MV-4-11 (cell line): ENCODE data around the gene GSC2.
A peak's percentile ranks its signal among the peaks of the same experiment; 100 is the strongest.

Experiments used
- DNase-seq: peaks from one replicate; lab custom pipeline; 2025; lab: John Stamatoyannopoulos, UW

The GSC2 gene

DNA sequence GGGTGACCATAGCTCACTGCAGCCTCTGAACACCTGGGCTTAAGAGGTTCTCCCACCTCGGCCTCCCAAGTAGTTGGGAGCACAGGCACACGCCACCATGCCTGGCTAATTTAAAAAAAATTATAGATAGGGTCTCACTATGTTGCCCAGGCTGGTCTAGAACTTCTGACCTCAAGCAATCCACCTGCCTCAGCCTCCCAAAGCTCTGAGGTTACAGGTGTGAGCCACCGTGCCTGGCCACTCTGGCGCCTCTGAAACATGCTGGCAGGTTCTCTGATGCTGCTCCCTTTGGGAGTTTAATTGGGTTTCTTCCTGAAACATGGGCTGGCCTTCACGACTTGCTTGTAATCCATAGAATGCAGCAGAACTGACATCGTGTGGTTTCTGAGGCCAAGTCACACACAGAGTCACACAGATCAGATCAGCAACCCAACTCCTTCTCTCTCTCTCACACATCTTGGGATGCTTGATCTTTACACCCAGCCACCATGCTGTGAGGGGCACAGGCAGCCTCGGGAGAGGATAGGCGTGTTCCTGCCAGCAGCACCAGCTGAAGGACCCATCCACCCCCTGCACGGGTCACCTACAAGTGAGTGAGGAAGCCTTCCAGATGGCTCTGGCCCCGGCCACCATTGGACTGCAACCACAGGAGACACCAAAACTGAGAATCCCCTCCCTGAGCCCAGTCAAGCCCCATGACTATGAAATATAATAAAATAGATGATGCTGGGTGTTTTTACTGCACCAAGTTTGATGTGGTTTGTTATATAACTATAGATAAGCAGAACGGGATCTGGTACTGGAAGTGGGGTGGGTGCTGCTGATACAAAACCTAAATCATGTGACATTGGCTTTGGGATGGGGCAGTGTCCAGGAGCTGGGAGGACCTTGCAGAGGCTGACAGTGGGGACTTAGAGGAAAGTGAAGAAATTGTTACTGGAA is 3.1 kb upstream of the GSC2 start:
- DNase-seq = no peak

DNA sequence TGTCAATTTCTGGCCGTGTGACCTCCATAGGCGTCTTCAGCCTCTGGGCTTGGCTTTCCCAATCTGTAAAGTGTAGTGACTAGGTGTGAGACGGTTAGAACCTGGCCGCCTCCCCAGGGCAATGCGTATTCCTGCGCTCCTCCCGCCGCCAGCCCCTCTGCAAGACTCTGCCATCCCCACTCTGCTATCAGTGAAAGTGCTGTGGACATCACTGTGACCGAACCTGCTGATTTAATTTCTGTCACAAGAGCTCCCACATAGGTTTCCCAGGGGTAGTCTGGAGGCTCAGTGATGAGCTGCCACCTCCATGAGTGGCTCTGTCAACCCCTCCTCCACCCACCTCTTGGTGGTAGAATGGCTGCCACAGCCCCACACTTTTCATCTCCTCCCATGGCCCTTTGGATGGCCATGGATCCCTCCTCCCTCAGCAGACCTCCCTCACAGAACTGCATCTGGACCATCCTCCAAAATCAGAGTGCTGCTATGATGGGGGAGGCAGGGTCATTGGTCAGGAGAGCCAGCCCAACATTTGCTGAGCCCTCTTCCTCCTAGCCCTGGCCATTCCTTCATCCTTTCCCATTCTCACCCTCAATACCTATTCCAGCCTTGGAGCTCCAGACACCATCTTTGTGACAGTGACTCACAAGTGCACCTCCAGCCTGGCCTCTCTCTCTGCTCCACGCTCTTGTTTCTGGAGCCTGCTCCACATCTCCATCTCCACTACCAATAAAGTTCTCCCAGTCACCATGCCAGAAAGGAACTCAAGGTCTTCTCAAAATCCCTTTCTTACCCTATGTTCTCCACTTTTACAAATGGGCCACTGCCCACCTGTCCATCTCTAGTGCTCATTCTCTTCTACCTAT is 1.5 kb upstream of the GSC2 start:
- no peak for DNase-seq

- no peak for DNase-seq
Observed at GRCh38 chr22:19150482-19151328, 613 bp upstream of the GSC2 start.

GRCh38 chr22:19149047-19149883 is 827 bp downstream of the GSC2 start:
- DNase-seq = no peak

- DNase-seq = no peak
Observed at GRCh38 chr22:19148417-19149046, 1.6 kb downstream of the GSC2 start.

GRCh38 chr22:19147195-19147780 is 2.8 kb downstream of the GSC2 start:
- DNase-seq = no peak

- no peak for DNase-seq
Observed at GRCh38 chr22:19146215-19146968, 3.7 kb downstream of the GSC2 start.

- peak; percentile 35 for DNase-seq
Observed at GRCh38 chr22:19143967-19144400, 6.1 kb downstream of the GSC2 start.

DNA sequence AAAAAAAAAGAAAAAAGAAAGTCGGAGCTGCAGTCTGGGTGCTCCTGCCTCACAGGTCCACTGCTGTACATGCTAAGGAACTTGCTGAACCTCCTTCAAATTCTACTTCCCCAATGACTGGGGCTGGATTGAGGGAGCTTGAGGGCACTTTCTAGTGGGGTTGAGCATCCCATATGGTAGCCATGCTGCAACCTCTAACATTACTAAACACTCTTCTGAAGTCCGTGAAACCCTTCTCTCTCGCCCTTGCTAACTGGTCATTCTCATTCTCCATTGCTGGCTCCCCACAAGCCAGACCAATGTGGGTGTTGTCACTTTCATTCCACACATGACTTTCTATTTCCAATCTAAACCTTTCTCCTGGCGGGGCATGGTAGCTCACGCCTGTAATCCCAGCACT is 6.9 kb downstream of the GSC2 start:
- DNase-seq = no peak

GRCh38 chr22:19142394-19142793 is 7.7 kb downstream of the GSC2 start:
- DNase-seq = no peak

GRCh38 chr22:19139974-19140373 is 10.1 kb downstream of the GSC2 start:
- DNase-seq = no peak

DNA sequence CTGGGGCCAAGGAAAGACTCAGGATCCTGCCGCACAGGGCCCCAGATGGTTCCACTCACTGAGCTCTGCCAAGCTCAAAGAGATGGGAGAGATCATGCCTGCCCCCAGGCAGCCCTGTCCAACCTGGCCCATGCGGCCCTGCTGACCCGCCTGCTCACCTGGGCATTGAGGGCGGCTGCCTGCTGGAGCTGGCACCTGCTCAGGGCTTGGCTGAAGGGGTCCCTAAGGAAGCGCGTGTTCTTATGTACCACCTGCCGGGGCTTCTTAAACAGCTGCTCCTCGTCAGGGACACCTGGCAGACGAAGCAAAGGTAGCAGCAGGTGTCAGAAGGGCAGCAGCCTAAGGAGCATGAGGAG is 11.1 kb downstream of the GSC2 start:
- no peak for DNase-seq

- DNase-seq = no peak
Observed at GRCh38 chr22:19138217-19139000, 11.7 kb downstream of the GSC2 start.

GRCh38 chr22:19137384-19138216 is 12.5 kb downstream of the GSC2 start:
- DNase-seq = no peak

DNA sequence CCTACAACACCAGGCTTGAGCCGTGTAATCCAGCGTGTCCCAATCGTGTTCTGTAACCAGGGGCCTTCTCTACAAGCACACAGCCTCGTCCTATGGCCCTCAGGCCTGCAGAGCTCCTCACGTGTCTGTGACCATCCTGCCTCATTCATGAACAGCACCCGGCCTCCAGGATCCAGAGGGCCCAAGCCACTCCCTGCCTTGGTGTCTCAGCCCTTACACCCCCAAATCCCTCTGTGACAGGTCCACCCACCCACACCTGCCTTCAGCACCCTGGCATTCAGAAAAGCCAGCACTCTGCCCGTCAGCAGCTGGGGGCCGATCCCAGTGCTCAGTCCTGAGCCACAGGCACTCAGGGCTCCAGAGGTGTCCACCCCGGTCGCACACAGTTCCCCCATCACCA is 13.2 kb downstream of the GSC2 start:
- DNase-seq = no peak

DNA sequence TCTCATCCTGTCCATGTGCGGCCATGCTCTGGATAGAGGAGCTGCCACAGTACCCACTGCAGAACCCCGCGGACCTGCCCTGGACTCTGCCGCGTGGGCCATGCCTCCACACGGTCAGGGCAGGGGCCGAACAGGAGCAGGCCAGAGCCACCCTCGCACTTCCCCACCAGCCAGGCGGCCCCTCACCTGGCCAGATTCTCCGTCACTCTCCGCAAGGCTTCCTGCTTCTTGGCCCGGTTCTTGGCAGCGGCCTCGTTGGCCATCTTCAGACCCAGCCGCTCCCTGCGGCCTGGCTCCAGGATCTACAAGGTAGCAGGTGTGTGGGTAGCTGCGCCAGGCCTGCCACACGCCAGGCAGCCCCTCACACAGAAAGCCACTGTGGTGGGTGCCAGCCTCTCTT is 15.2 kb downstream of the GSC2 start:
- no peak for DNase-seq

GRCh38 chr22:19134176-19134831 is 15.8 kb downstream of the GSC2 start:
- no peak for DNase-seq
